Measurements from ENCODE around the gene ORAI1.
"Not testable (repeated sequence)": the region's sequence is repeated elsewhere in the genome, so short reads cannot be mapped to it uniquely, and the experiment has no call there.

ORAI1 gene

GRCh38 chr12:121641343-121641630 lies 15.0 kb downstream of the ORAI1 start:
- no peak for DNase-seq

- DNase-seq = no peak
These were observed 22.2 kb downstream of the ORAI1 start for GRCh38 chr12:121648458-121649028.

GRCh38 chr12:121649322-121649721 lies 23.0 kb downstream of the ORAI1 start:
- no peak for DNase-seq

GRCh38 chr12:121649819-121650353 lies 23.6 kb downstream of the ORAI1 start:
- no peak for DNase-seq

- DNase-seq = no peak
These were observed 25.0 kb downstream of the ORAI1 start for GRCh38 chr12:121651320-121651719.

- DNase-seq = no peak
These were observed 26.6 kb downstream of the ORAI1 start for GRCh38 chr12:121652767-121653497.

GRCh38 chr12:121653999-121654398 lies 27.7 kb downstream of the ORAI1 start:
- DNase-seq = no peak

GRCh38 chr12:121656122-121656521 lies 29.8 kb downstream of the ORAI1 start:
- no peak for DNase-seq

- no peak for DNase-seq
These were observed 31.1 kb downstream of the ORAI1 start for GRCh38 chr12:121657305-121658008.

GRCh38 chr12:121661353-121662105 lies 35.2 kb downstream of the ORAI1 start:
- not testable (repeated sequence) for DNase-seq

GRCh38 chr12:121663610-121663929 lies 37.2 kb downstream of the ORAI1 start:
- no peak for DNase-seq

- DNase-seq = not testable (repeated sequence)
These were observed 40.5 kb downstream of the ORAI1 start for GRCh38 chr12:121666829-121667228.

GRCh38 chr12:121668750-121669520 lies 42.6 kb downstream of the ORAI1 start:
- DNase-seq = peak in 6 of 58 donors; percentile 2 to 17 (median 4)

GRCh38 chr12:121669521-121669900 lies 43.2 kb downstream of the ORAI1 start, which contains the start of gene MORN3:
MORN3 (minus strand) TSS chr12:121669654; CDS start chr12:121669483, 171 bp downstream.
- DNase-seq = no peak

- DNase-seq = peak in 3 of 58 donors; percentile 7 to 56 (median 23)
These were observed 46.7 kb downstream of the ORAI1 start for GRCh38 chr12:121673013-121673511.

GRCh38 chr12:121676190-121676589 lies 49.9 kb downstream of the ORAI1 start:
- no peak for DNase-seq

GRCh38 chr12:121678305-121678704 lies 52.0 kb downstream of the ORAI1 start:
- DNase-seq = no peak

GRCh38 chr12:121678716-121679300 lies 52.5 kb downstream of the ORAI1 start:
- DNase-seq = no peak

- peak in 4 of 58 donors; percentile 8 to 34 (median 20) for DNase-seq
These were observed 53.4 kb downstream of the ORAI1 start for GRCh38 chr12:121679661-121680197.

- no peak for DNase-seq
These were observed 62.6 kb downstream of the ORAI1 start for GRCh38 chr12:121688966-121689365.

Data from anterior cingulate cortex (tissue), 58 donors.